GM19023 (cell line): Measurements from ENCODE around the gene GMEB2.

Experiments used
- ATAC-seq: cut with Tn5 transposase; IDR thresholded peaks from one replicate; pipeline ENCODE4 v1.9.1; 2021; ENCODE audit warnings: mild to moderate bottlenecking, moderate library complexity; ENCODE audit not compliant: unreplicated experiment

The GMEB2 gene

DNA sequence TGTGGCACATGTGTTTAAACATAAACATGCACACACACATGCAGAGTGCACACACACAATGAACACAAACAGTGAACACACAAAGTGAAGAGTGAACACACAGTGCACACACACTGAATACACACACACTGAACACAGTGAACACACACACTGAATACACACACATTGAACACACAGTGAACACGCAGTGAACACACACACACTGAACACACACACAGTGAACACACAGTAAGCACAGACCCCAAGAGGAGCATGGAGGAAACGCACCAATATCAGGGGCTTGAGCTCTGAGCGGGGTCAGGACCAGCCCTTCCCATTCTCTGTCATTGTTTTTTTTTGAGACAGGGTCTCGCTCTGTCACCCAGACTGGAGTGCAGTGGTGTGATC is 35.8 kb downstream of the GMEB2 start:
- no peak for ATAC-seq

DNA sequence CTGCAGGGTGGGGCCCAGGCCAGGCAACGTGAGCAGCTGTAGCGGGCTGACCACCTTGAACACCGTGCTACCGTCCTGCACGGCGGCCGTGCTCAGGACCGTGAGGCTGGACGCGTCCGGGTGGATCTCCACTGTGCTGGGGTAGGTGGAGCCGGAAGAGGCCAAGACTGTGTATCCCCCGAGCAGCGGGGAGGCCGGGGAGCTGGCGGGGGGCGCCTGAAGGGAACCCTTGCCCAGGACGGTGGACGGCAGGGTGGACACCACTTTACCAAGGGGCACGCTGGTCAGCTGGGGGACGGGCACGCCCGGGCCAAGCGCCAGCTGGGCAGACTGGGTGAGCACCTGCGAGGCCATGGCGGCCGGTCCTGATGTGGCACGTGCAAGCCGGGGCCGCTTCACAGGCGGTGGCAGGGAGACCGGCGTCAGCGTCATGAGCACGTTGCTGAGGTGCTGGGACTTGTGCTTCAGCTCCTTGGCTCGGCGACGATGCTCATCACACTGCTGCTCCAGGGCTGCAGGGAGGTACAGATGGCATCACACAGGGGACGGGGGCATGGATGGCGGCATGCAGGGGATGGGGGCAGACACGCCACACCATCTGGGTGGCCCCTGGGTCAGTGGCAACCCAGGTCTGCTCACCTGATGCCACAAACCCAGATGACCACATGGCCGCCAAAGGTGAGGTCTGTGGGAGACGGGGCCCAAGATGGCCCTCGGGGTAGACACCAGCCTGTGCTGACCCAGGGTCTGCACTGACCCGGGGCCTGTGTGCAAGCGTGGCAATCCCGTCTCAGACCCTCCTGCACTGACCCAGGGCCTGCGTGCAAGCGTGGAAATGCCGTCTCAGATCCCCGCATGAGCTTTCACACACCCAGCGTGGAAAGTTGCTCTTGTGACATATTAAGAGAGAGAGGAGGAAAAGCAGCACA is 36.4 kb downstream of the GMEB2 start:
- no peak for ATAC-seq

DNA sequence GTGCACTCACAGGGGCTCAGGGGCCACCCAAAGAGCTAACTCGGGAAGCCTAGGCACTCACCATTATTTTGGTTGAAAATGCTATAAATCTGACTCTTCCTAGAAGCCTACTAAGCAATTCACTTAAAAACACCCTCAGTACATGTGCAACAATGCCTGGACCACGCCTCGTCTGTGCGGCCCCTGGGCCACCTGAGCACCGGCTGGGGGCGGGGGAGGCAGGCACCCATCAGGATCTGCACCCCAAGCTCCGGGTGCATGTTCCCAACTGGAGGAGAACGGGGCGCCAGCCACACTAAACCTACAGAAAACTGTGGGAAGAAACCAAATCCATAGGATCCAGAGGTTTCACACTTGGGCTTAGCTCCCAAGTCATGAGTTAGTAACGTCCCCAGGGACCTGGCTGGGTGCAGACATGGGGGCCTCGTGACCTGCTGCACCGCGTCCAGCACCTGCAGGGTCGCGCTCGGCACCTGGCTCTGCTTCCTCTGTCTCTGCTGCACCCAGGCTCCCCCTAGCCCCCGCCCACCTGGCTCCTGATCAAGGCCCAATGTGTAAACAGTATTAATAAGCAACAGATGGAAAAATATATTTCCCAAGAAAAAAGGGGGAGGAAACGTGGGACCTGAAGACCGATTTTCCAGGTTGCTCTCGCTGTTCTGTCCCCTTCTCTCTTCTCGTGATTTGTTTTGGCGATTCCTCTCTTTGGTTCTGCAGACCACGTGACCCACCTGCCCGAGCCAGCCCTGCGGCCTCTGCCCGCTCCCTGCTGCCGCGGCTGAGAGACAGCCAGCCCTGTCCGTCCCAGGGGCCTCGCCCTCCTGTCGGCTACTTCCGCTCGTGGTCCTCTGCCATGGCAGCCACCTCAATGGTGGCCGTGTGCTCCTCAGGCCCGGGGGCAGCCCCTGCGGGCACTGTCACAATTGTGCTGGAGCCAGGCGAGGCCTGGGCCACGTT is 37.4 kb downstream of the GMEB2 start:
- no peak for ATAC-seq

DNA sequence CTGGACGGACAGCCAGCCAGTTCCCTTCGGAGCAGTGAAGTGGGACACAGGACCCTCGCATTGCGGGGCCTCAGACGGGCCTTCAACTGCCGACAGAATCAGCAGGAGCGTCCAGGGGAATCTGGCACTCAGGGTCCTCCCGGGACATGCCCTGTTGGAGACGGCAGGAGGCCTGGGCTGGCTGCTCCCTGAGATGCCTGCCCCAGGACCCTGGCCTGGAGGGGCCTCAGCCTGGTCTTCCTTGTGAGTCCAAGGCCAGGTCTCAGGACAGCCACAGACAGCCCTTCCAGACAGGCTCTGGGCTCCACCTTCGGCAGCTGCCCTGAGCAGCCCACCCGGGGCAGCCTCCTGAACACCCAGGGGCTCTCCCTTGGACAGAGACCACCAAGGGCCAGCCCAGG is 38.3 kb downstream of the GMEB2 start:
- no peak for ATAC-seq

DNA sequence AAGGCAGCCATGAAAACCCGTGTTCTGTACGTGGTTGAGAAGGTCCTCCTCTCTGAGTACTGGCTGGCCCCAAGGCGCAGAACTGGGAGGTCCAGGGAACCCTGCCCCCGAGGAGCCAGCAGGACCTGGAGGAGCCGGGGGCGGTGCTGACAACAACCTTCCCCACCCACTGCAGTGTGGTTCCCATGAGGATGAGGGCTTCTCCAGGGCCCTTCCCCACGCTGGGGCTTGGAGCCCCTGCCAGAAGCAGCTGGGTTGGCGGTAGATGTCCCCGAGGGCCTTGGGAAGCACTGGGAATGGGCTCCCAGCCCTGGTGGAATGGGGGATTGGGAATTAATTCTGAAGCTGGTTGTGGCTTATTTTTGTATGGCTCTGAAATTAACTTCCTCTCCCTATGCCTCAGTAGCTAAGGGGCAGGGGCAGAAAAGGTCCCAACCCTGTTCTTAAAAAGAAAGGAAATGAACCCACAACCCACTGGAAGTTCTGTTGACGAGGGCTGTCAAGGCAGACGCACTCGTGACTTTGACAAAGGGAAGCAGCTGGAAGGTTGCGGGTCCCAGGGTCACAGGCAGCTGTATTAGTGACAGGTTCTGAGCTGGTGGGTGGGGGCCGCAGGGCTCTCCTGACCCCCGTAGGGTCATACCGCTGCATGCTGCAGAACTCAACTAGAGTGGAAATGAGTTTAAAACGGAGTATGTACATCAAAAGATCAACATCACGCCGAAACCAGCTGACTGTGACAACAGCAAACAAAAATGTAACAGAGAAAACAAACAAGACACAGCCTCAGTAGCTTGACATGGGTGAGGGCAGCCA is 38.9 kb downstream of the GMEB2 start:
- ATAC-seq: no peak

DNA sequence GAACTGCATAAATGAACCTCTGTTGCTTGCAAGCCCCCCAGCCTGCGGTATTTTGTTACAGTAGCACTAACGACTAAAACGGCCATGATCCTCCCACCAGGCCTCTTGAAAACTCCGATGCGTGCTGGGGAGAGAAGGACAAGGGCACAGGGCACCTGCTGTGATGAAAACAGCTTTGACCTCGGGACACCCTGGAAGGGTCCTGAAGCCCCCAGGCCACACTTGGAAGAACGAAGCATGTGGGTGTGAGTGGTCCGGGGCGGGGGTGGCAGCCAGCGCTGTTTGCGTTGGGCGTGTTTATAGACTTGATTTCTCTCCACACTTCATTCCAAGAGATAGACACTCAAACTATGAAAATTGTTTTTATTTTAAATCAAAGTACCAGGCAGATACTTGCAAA is 39.6 kb downstream of the GMEB2 start:
- ATAC-seq: no peak

DNA sequence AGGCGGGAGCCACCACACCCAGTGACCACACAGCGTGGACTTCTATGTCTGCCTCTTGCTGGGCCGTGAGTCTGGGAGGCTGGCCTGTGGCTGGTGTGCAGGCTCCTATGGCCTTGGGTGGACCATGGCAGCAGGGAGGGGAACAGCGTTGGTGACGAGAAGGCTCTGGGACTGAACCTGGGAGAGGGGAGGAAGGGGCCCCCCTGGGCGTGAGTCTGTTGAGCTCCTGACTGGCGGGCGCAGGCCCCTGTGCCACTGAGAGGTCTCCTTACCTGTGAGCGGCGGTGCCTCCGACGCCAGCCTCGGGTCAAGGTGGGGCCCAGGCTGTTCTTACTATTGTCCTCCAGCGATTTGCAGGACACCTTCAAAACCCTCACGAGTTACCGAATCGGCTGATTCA is 40.1 kb downstream of the GMEB2 start:
- ATAC-seq: no peak

DNA sequence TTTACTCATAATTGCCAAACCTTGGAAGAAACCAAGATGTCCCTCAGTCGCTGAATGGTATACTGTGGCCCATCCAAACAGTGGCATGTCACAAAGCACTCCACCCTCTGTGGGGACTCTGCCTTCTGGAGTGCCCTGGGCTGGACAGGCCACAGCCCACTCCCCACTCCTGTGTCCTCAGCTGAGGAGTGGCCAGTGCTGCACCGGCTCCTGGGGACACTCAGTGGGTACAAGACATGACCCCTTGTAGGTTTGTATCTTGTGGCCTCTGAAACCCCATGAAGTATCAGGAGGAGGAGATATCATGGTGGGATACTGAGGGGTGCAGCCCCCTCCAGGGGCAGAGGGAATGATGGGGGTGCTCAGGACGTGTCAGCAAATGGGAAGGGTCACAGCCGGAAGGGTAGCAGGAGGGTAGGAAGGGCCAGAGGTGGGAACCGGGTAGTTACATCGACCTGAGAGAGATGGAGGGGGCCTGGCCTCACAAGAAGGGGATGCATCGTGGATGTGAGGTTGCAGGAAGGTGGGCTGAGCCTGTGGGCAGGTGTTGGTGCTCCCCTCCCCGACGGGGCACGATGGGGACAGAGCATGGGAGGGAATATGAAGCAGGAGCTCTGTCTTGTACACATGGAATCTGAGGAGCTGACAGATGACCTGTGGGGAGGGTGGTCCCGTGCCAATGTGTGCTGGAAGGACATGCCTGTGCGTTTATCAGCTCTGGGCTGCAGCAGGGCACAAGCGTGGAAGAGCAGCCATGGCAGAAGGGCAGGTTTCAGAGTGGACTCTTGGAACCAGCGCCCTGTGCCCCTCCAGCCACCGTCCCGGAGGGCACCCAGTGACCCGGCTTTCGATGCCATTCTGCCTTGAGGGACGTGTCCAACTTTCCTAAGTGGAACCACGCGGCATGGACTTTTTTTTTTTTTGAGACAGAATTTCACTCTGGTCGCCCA is 41.0 kb downstream of the GMEB2 start:
- ATAC-seq: no peak

DNA sequence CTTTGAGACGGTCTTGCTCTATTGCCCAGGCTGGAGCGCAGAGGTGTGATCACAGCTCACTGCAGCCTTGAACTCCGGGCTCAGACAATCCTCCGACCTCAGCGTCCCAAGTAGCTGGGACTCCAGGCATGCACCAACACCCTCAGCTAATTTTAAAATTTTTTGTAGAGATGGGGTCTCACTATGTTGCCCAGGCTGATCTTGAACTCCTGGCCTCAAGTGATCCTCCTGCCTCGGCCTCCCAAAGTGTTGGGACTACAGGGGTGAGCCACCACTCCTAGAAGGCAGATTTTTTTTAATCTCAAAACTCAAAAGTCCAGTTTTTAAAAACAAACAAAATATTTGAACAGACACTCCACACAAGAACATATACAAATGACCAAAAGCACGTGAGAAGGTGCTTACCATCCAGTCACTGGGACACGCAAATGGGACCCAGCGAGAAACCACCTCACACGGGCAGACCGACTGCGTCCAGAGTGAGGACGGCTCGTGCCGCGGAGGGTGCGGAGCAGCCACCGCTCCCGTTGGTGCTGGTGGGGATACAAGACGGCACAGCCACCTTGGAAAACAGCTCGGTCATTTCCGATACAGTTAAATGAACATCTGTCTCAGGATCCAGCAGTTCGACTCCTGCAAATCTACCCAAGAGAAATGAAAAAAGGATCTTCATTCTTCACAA is 44.4 kb downstream of the GMEB2 start:
- ATAC-seq: no peak

DNA sequence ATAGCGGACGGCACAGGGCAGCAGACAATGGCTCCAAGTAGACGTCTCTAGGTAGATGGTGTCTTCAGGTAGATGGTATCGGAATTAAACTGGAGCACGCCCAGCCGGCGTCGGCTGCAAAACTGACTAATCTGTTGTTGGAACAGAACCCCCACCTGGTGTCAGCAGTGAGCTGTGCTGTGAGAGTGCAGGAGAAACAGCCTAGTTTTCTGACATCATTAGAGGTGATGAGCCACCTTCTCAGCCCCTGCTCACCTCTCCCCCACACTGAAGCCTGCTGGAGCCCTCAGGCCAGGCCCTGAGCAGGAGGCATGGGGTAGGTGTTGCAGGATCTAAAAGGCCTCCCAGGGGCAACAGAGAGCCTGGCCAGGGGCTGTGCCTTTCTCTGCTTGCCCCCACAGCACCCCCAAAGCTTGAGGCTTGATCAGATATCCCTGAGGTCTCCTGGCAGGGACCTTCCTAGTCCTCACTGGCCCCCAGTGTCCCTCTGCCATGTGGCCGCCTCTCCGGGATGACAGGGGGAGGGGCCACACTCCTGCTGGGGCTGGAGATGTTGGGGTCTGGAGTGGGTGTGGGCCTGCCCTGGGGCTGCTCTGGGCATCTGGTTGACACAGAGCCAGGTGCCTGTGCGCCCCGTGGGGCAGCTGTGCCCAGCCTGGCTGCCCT is 46.0 kb downstream of the GMEB2 start:
- ATAC-seq: no peak

DNA sequence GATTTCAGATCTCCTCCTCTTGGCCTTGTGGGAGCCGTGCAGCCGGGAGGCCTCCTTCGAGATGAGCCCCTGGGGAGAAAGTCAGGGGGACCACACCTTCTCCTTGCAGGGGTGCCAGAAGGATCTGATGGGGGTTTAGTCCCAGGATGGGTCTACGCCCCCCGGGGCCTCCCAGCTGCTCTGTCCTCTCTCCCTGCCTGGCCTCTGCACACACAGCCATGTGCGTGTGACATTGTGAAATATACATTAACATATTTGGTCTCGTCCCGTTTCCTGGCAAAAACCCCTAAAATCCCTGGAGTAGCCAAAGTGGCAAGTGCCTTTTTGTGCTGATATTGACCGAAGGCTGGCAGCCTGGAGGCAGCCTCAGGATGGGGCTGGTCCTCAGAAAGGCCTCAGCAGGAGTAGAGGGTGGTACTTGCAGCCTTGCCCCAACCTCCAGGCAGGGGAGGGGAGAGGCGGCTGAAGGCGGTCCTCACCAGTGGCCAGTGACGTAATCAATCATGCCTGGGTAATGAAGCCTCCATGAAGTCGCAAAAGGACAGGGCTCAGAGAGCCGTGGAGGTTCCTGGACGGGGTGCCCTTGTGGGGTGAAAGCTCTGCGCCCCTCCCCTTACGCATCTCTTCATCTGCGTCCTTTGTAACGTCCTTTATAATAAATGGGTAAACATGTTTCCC is 47.7 kb downstream of the GMEB2 start:
- no peak for ATAC-seq

DNA sequence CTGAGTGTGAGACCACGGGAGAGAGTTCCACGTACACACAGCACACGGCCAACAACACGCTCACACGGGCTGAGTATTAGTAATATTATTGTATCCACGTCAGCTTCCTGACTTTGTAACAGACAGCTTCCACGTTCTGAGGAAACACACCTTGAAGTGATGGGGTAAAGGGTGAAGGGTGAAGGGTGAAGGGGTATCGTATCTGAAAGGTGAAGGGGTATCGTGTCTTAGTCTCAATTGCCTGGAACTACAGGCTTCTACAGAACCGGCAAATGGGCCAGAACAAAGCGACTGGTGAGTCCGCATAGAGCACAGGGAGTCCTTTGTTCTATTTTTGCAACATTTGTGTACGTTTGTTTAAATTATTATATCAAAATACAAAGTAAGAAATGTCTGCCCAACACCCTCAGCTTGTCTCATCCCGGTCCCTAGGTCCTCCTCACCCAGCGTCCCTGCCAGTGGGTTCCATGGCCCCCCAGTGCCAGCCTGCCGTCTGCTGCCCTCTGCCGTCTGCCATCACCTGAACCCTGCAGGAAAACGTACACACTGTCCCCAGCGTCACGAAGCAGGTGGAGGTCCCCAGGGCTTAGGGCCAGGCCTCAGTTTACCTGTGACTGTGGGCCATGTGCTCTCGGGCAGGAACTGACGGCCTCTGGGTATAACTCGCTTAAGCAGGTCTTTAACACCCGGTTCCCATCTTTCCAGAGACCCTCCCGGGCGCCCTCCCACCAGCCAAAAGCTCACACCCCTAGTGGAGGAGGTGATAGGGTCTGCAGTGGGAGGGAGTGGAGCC is 48.5 kb downstream of the GMEB2 start:
- no peak for ATAC-seq

DNA sequence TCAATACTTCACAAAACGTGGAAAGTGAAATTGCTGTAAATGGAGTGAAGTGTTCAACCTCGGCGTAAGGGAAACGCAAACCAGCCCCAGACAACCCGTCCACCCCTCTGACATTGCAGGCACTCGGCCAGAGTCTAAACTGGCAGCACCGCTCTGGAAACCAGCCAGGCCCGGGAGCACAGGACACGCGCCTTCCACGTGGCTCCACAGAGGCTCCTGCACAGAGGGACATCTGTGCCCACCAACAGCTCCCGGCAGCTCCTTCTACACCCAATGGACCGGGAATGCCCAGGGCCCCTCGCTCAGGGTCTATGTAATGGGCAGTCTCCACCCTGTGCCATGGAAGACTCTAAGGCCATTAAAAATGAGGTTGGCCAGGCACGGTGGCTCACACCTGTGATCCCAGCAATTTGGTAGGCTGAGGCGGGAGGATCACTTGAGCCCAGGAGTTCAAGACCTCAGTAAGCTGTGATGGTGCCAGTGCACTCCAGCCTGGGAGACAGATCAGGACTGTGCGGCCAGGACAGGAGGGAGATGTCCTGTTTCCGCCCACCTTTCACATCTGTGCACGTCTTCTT is 49.5 kb downstream of the GMEB2 start:
- ATAC-seq: no peak

DNA sequence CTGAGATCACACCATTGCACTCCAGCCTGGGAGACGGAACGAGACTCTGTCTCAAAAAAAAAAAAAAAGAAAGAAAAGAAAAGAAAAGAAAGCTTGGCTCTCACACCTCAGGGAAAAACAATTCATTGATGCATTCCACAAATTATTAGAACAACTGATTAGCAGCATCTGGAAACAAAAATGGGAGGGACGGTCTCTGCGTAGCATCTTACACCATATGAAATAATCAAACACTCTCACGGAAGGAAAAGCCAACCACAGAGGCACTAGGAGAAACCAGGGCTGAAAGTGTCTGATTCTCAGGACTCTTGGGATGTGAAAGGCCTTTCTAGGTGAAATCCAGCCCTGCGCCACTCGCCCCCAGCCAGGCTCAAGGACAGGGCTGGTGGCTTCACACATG is 50.6 kb downstream of the GMEB2 start:
- no peak for ATAC-seq

DNA sequence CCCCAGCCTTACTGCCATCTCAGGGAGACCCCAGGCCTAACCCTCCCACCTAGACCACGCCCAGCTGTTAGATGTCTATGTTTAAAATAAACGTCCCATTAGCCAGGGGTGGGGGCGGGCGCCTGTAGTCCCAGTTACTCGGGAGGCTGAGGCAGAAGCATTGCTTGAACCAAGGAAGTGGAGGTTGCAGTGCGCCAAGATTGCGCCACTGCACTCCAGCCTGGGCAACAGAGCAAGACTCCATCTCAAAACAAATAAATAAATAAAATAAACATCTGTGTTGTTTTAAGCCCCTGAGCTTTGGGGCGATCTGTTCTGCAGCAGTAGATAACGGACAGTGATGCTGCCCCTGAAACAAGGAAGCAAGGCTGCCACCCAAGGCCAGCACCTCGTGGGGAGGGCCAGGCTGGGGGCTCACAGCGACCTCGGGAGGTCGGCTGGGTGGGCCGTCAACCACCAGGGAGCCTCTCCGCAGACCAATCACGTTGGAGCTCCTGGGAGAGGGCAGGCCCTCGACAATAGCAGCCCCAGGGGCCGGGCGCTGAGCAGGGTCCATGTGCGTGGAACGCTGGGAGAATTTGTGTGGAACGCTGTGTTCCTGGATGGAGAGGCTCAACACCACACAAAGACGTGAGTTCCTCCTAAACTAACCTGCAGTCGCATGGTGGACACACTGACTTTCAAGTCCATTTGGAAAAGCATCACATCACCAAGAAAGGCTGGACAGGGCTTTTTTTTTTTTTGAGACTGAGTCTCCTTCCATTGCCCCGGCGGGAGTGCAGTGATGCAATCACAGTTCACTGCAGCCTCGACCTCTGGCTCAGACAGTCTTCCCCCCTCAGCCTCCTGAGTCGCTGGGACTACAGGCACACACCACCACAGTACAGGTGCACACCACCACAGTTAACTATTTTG is 51.8 kb downstream of the GMEB2 start:
- no peak for ATAC-seq
